GM12878 (cell line): ENCODE results near the gene FAM111B. TPM values are rescaled to one million over a fixed set of nuclear protein-coding genes. Genes with fewer than 3 reads are reported as not detected.
A peak's percentile ranks its signal among the peaks of the same experiment; 100 is the strongest.

Source experiments
- IRF3 ChIP-seq: fragments of 450-650 bp; IDR thresholded peaks from 2 replicates; pipeline ENCODE4 v1.6.1; 2014; ENCODE audit warnings: mild to moderate bottlenecking
- IRF5 ChIP-seq: fragments of 450-650 bp; IDR thresholded peaks from 2 replicates; pipeline ENCODE4 v1.6.1; 2017; ENCODE audit warnings: borderline replicate concordance
- PAX8 ChIP-seq: fragments of 450-650 bp; IDR thresholded peaks from 2 replicates; pipeline ENCODE4 v1.6.1; 2017; ENCODE audit warnings: mild to moderate bottlenecking, moderate library complexity
- SMAD5 ChIP-seq: IDR thresholded peaks from 2 replicates; pipeline ENCODE4 v1.6.1; 2016; ENCODE audit warnings: antibody characterized with exemption, low read depth
- TAF1 ChIP-seq: IDR thresholded peaks from 2 replicates; pipeline ENCODE4 v1.6.1; 2011; ENCODE audit warnings: mild to moderate bottlenecking, low read depth, low read length, borderline replicate concordance
- polyA plus RNA-seq, 11 experiments: library from polyadenylated mRNA; depleted of rRNA in 4 of 11; unstranded in 6 of 11; stranded (reverse) in 5 of 11; fragments of >200 nt; fragmentation: Nextera tagmentation in 4 of 11; fragmentation: Illumina TruSeq in 1 of 11; extraction: Ambion mirVana in 4 of 11; extraction: Trizol in 1 of 11; gene quantifications; 1 replicate in 1 of 11; 2 replicates in 10 of 11; pipeline versions ENCODE4 v1.2.1 to v1.2.3, GENCODE V29; 2011 to 2016; ENCODE audit warnings: inconsistent platforms in 2 of 11, missing spikeins in 2 of 11, low read depth in 1 of 11
- total RNA-seq, 4 experiments: library from RNA; depleted of rRNA in 3 of 4; stranded (reverse); fragments of >200 nt in 3 of 4; fragmentation: Illumina TruSeq in 1 of 4; extraction: Trizol in 1 of 4; gene quantifications; 2 replicates each; pipeline versions ENCODE4 v1.2.1 to v1.2.3, GENCODE V29; 2013 to 2021

FAM111B gene
- total and polyA plus RNA-seq, 10 of the 15 experiments (the other 5 are each of a cell fraction or from before 2014, with no cell fraction given), result 35.9 to 97.2 (median 62.1) TPM

- TF ChIP-seq IRF3 (peak; percentile 58; the same call in 1 of the 2 replicates), SMAD5 (peak; percentile 83), PAX8 (no peak), IRF5 (no peak), TAF1 (peak; percentile 69; the same call in 1 of the 2 replicates)
These were observed at the start of gene FAM111B (continued) for GRCh38 chr11:59106363-59107336.
